HCT116 (cell line): ENCODE measurements around the gene BNC2. TPM values are rescaled to one million over a fixed set of nuclear protein-coding genes. Genes with fewer than 3 reads are reported as not detected.

Experiments
- ATAC-seq: fragments of 200-7000 bp; cut with Tn5 transposase; 2 replicates; pipeline ENCODE4 v1.9.1; 2020; ENCODE audit warnings: mild to moderate bottlenecking, moderate library complexity
- BruUV-seq: library from RNA; stranded (reverse); fragments of 400-500 nt; replicated peaks from 2 replicates; lab custom pipeline; 2021; lab: Mats Ljungman, UMichigan
- CTCF ChIA-PET: fragments of 300-600 bp; sonication (Branson Sonifier 250); formaldehyde crosslinking; loops from one replicate; lab custom pipeline; 2021; ENCODE audit warnings: antibody characterized with exemption; lab: Charles Lee
- POLR2A ChIA-PET: fragments of 300-600, 350-600 bp; sonication (Branson Sonifier 250); formaldehyde crosslinking; loops from one replicate; lab custom pipeline; 2021; ENCODE audit warnings: antibody characterized with exemption; lab: Charles Lee
- RAD21 ChIA-PET, 2 experiments: fragments of 300-600 bp; sonication (Branson Sonifier 250); formaldehyde crosslinking; loops; one replicate each; lab custom pipeline; 2023; ENCODE audit warnings: low total read pairs in 2 of 2; ENCODE audit not compliant: uncharacterized antibody in 2 of 2, unreplicated experiment in 2 of 2, low non-redundant PET in 1 of 2; lab: Charles Lee
- DNase-seq: peaks from one replicate; pipeline ENCODE4 v3.0.0-alpha.2; 2010; ENCODE audit warnings: low read depth, low spot score
- H2AFZ ChIP-seq: fragments of 200-600 bp; shearing (Covaris generic), sonication (generic); 2 replicates; pipeline ENCODE4 v1.6.1; 2017; ENCODE audit warnings: low read depth, mixed run types, mixed read lengths, antibody characterized with exemption, low read length; ENCODE audit not compliant: poor library complexity, severe bottlenecking
- H3K27ac ChIP-seq: 2 replicates; pipeline ENCODE4 v1.5.1; 2012; ENCODE audit warnings: low read depth, low read length
- H3K27me3 ChIP-seq: fragments of 200-600 bp; sonication (generic); 2 replicates; pipeline ENCODE4 v1.6.1; 2016; ENCODE audit warnings: mixed run types, low read length, mixed read lengths; ENCODE audit not compliant: insufficient read depth
- H3K36me3 ChIP-seq, 2 experiments: fragments of 200-500 bp in 1 of 2; fragments of 200-600 bp in 1 of 2; sonication (Bioruptor generic) in 1 of 2; sonication (generic) in 1 of 2; 2 replicates each; pipeline versions ENCODE4 v1.5.1 to v1.6.1; 2014 to 2016; ENCODE audit warnings: low read length in 2 of 2, inconsistent platforms in 1 of 2, mixed read lengths in 1 of 2, mixed run types in 1 of 2; ENCODE audit not compliant: insufficient read depth in 2 of 2, control insufficient read depth in 1 of 2
- H3K4me1 ChIP-seq, 2 experiments: fragments of 200-600 bp in 1 of 2; sonication (generic) in 1 of 2; 2 replicates each; pipeline versions ENCODE4 v1.5.1 to v1.6.1; 2012 to 2017; ENCODE audit warnings: low read length in 2 of 2, inconsistent platforms in 1 of 2, mild to moderate bottlenecking in 1 of 2, mixed read lengths in 1 of 2, mixed run types in 1 of 2, moderate library complexity in 1 of 2; ENCODE audit not compliant: insufficient read depth in 2 of 2, control insufficient read depth in 1 of 2
- H3K4me2 ChIP-seq: fragments of 200-600 bp; sonication (generic); 2 replicates; pipeline ENCODE4 v1.6.1; 2017; ENCODE audit warnings: mixed run types, low read length, mixed read lengths
- H3K4me3 ChIP-seq, 2 experiments: fragments of 200-600 bp in 1 of 2; sonication (generic) in 1 of 2; replicated peaks in 1 of 2; 2 replicates each; pipeline ENCODE4 v1.5.1; 2011 to 2016; ENCODE audit warnings: low read length in 2 of 2, control low read depth in 1 of 2, low read depth in 1 of 2, mild to moderate bottlenecking in 1 of 2, mixed read lengths in 1 of 2, mixed run types in 1 of 2
- H3K79me2 ChIP-seq: fragments of 200-600 bp; sonication (generic); 2 replicates; pipeline ENCODE4 v1.6.1; 2017; ENCODE audit warnings: mild to moderate bottlenecking, mixed run types, low read length, moderate library complexity, mixed read lengths; ENCODE audit not compliant: insufficient read depth
- H3K9ac ChIP-seq: fragments of 200-600 bp; sonication (generic); 2 replicates; pipeline ENCODE4 v1.6.1; 2016; ENCODE audit warnings: low read length, mixed read lengths
- H3K9me2 ChIP-seq: fragments of 200-600 bp; sonication (generic), shearing (Covaris generic); 2 replicates; pipeline ENCODE4 v1.6.1; 2017; ENCODE audit warnings: mixed run types, mild to moderate bottlenecking, moderate library complexity; ENCODE audit not compliant: insufficient read depth
- H3K9me3 ChIP-seq, 2 experiments: fragments of 200-500 bp in 1 of 2; fragments of 200-600 bp in 1 of 2; sonication (Bioruptor generic) in 1 of 2; sonication (generic) in 1 of 2; 2 replicates each; pipeline ENCODE4 v1.6.1; 2014 to 2017; ENCODE audit warnings: low read length in 2 of 2, mixed read lengths in 2 of 2, inconsistent platforms in 1 of 2, low read depth in 1 of 2, mild to moderate bottlenecking in 1 of 2, mixed run types in 1 of 2, moderate library complexity in 1 of 2; ENCODE audit not compliant: control insufficient read depth in 1 of 2, insufficient read depth in 1 of 2
- H4K20me1 ChIP-seq: fragments of 200-600 bp; sonication (generic), shearing (Covaris generic); 2 replicates; pipeline ENCODE4 v1.6.1; 2017; ENCODE audit warnings: mixed run types, mild to moderate bottlenecking, moderate library complexity; ENCODE audit not compliant: insufficient read depth
- CBX3 ChIP-seq: IDR thresholded peaks from 2 replicates; pipeline ENCODE4 v1.6.1; 2012; ENCODE audit warnings: low read depth
- CEBPB ChIP-seq: IDR thresholded peaks from 2 replicates; pipeline ENCODE4 v1.6.1; 2012; ENCODE audit warnings: low read depth
- EGR1 ChIP-seq: IDR thresholded peaks from 2 replicates; pipeline ENCODE4 v1.6.1; 2012; ENCODE audit warnings: low read depth
- ELF1 ChIP-seq: IDR thresholded peaks from 2 replicates; pipeline ENCODE4 v1.6.1; 2012; ENCODE audit warnings: low read depth, borderline replicate concordance
- EZH2phosphoT487 ChIP-seq: fragments of 200-600 bp; IDR thresholded peaks from 2 replicates; pipeline ENCODE4 v1.6.1; 2018; ENCODE audit warnings: antibody characterized with exemption, borderline replicate concordance
- JUND ChIP-seq: IDR thresholded peaks from 2 replicates; pipeline ENCODE4 v1.6.1; 2012
- POLR2A ChIP-seq: IDR thresholded peaks from 2 replicates; pipeline ENCODE4 v1.7.0; 2011; ENCODE audit warnings: borderline replicate concordance; ENCODE audit not compliant: insufficient read depth, insufficient read length; ENCODE audit errors: extremely low read depth
- RAD21 ChIP-seq: IDR thresholded peaks from 2 replicates; pipeline ENCODE4 v1.6.1; 2012; ENCODE audit warnings: low read depth, mild to moderate bottlenecking
- REST ChIP-seq: IDR thresholded peaks from 2 replicates; pipeline ENCODE4 v1.6.1; 2012; ENCODE audit warnings: low read depth
- SIN3A ChIP-seq: IDR thresholded peaks from 2 replicates; pipeline ENCODE4 v1.6.1; 2012; ENCODE audit warnings: low read depth
- SRF ChIP-seq: IDR thresholded peaks from 2 replicates; pipeline ENCODE4 v1.6.1; 2012; ENCODE audit warnings: low read depth
- YY1 ChIP-seq: IDR thresholded peaks from 2 replicates; pipeline ENCODE4 v1.6.1; 2011; ENCODE audit warnings: low read length, low read depth, moderate library complexity, mild to moderate bottlenecking; ENCODE audit not compliant: insufficient replicate concordance; ENCODE audit errors: extremely low read depth
- intact Hi-C: fragments of 100-400 bp; cut with micrococcal nuclease; formaldehyde crosslinking; loops from 2 replicates; pipeline ENCODE4 v1.10.0; 2022
- total RNA-seq: library from RNA; stranded (reverse); gene quantifications from one replicate; pipeline ENCODE4 v1.2.1, GENCODE V29; 2021; ENCODE audit not compliant: unreplicated experiment
- TF ChIP-seq, protein P1 (sequence below): IDR thresholded peaks from 2 replicates; pipeline ENCODE4 v1.6.1; 2012
- TF ChIP-seq, protein P2 (sequence below): IDR thresholded peaks from 2 replicates; pipeline ENCODE4 v1.6.1; 2012

The BNC2 gene
- total RNA-seq, 1 experiment from 2014 or later, result 0.37 TPM

DNA sequence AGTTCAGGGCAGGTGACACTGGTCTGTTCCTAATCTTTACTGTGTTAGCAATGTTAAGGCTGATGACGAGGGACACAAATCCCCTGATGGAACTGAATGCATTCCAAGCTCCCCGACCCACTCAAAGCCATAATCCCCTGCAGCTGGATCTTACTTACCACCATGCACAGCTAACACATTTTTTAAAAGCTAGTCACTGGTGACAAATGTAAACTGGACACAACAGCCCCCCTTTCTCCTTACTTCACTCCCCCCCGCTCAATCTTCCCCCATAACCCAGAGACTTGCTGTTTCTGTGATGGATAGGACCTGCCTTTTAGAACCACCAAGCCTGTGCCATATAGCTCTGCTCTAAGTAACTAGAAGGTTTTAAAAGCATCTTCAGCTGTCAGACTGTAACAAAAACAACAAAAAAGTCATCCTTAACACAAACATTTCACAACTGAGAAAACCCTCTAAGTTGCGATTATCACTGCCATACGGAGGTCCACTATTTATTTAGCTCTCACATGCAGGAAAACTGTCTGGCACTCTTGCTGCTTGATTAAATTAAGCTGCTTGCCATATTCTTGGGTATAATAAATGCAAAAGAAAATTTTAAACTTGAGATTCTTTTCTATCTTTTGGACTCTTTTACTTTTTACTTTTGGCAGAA is 44.4 kb downstream of the BNC2 start:
- no peak for ATAC-seq
- intact Hi-C loops, result no loop called here
- Histone ChIP-seq H3K4me1 (no peaks in the 10 kb centered on the region), H4K20me1 (no peaks in the 10 kb centered on the region), H2AFZ (no peak overlapping the region), H3K4me2 (no peak overlapping the region), H3K79me2 (no peaks in the 10 kb centered on the region), H3K9me3 (no peaks in the 10 kb centered on the region), H3K9ac (no peak overlapping the region), H3K27ac (no peak overlapping the region)
- CTCF ChIA-PET, result interaction anchor here (0.6 kb wide), 1 partner anchor 91 kb away, joined by 3 read pairs; no protein-coding TSS in a partner anchor
- RAD21 ChIA-PET, result no interaction called here
- TF ChIP-seq, protein P1, sequence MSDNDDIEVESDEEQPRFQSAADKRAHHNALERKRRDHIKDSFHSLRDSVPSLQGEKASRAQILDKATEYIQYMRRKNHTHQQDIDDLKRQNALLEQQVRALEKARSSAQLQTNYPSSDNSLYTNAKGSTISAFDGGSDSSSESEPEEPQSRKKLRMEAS, result no peak
- TF ChIP-seq, protein P2, sequence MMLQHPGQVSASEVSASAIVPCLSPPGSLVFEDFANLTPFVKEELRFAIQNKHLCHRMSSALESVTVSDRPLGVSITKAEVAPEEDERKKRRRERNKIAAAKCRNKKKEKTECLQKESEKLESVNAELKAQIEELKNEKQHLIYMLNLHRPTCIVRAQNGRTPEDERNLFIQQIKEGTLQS, result no peak
- TF ChIP-seq SIN3A, result no peak
- TF ChIP-seq REST, result no peak
- no peak for TF ChIP-seq POLR2A
- TF ChIP-seq ELF1, result no peak
- TF ChIP-seq YY1, result no peak
- TF ChIP-seq CBX3, result no peak
- no peak for TF ChIP-seq SRF
- TF ChIP-seq CEBPB, result no peak
- TF ChIP-seq RAD21, result no peak
- TF ChIP-seq EGR1, result no peak
- no peak for TF ChIP-seq JUND
- TF ChIP-seq EZH2phosphoT487, result no peak
- TF ChIP-seq, all 23 proteins: peak for 0
- DNase-seq, result no peak
- no peaks in the 10 kb centered on the region for H3K9me2 ChIP-seq
- H3K4me3 ChIP-seq, result no peak overlapping the region
- no TSS peak for BruUV-seq
- H3K27me3 ChIP-seq, result 0 out of 2 replicates have a peak, but pooled peaks cover 5% of the 10 kb centered on the region
- POLR2A ChIA-PET, result no interaction called here
- no peaks in the 10 kb centered on the region for H3K36me3 ChIP-seq
